Tibial artery (tissue), 4 donors: ENCODE data around the gene HAGHL.

ENCODE experiments used
- DNase-seq, 2 donors: peaks; one replicate each; pipeline ENCODE4 v3.0.0-alpha.2; 2019
- H3K27ac ChIP-seq, 2 donors: fragments of 200-600 bp; sonication (generic) in 1 of 2; 1 replicate in 1 of 2; 2 replicates in 1 of 2; pipeline ENCODE4 v1.5.1; 2018 to 2019; ENCODE audit warnings: mild to moderate bottlenecking in 1 of 2
- H3K27me3 ChIP-seq, 2 donors: fragments of 200-600 bp; sonication (generic) in 1 of 2; one replicate each; pipeline versions ENCODE4 v1.5.1 to v1.6.0; 2016 to 2019
- H3K36me3 ChIP-seq, 3 donors: fragments of 200-600 bp; sonication (generic) in 2 of 3; one replicate each; pipeline ENCODE4 v1.5.1; 2016 to 2019; ENCODE audit warnings: mild to moderate bottlenecking in 2 of 3
- H3K4me1 ChIP-seq, 4 donors: fragments of 200-600 bp; sonication (generic) in 2 of 4; 1 replicate in 3 of 4; 2 replicates in 1 of 4; pipeline ENCODE4 v1.5.1; 2016 to 2019
- H3K4me3 ChIP-seq, 2 donors: fragments of 200-600 bp; sonication (generic) in 1 of 2; 1 replicate in 1 of 2; 2 replicates in 1 of 2; pipeline ENCODE4 v1.5.1; 2018 to 2019; ENCODE audit warnings: mild to moderate bottlenecking in 2 of 2
- H3K9me3 ChIP-seq, 3 donors: fragments of 200-600 bp; sonication (generic) in 1 of 3; one replicate each; pipeline ENCODE4 v1.5.1; 2016 to 2019
- CTCF ChIP-seq, 2 experiments: fragments of 200-600 bp in 1 of 2; fragments of 450-650 bp in 1 of 2; IDR thresholded peaks; one replicate each; pipeline ENCODE4 v1.5.1; 2017 to 2019; ENCODE audit warnings: antibody characterized with exemption in 2 of 2, mild to moderate bottlenecking in 1 of 2, moderate library complexity in 1 of 2
- intact Hi-C: fragments of 100-400 bp; cut with DNase I; formaldehyde crosslinking; loops from one replicate; pipeline ENCODE4 v1.15.0; 2023; ENCODE audit warnings: low total_unique reads

The HAGHL gene

GRCh38 chr16:715477-716199 lies 11.3 kb upstream of the HAGHL start:
- Histone ChIP-seq H3K4me3 (peak overlapping the region; percentile 56 to 75), H3K27ac (no peak overlapping the region), H3K27me3 (peaks cover 0 to 36% of the 10 kb centered on the region in 2 donors), H3K9me3 (no peaks in the 10 kb centered on the region), H3K36me3 (no peaks in the 10 kb centered on the region), H3K4me1 (peaks cover 0 to 46% (median 31%) of the 10 kb centered on the region in 4 donors)
- intact Hi-C loops, result loop anchor here (2.0 kb wide), 1 partner anchor 25 kb away; the partner anchor contains the start of gene CIAO3
- no peak for DNase-seq
- no peak for TF ChIP-seq CTCF (IDR thresholded peaks at IDR 0.05)

- Histone ChIP-seq H3K4me3 (peak overlapping the region; percentile 56 to 75), H3K4me1 (peaks cover 0 to 50% (median 31%) of the 10 kb centered on the region in 4 donors), H3K27me3 (peaks cover 0 to 31% of the 10 kb centered on the region in 2 donors), H3K27ac (no peak overlapping the region), H3K36me3 (no peaks in the 10 kb centered on the region), H3K9me3 (no peaks in the 10 kb centered on the region)
- intact Hi-C loops, result no loop called here
- no peak for DNase-seq
- TF ChIP-seq CTCF (IDR thresholded peaks at IDR 0.05), result no peak
Observed at GRCh38 chr16:716200-716568, 10.7 kb upstream of the HAGHL start.

- peaks cover 0 to 55% (median 35%) of the 10 kb centered on the region in 4 donors for H3K4me1 ChIP-seq
- no peak overlapping the region for H3K27ac ChIP-seq
- no peak for TF ChIP-seq CTCF (IDR thresholded peaks at IDR 0.05)
- H3K4me3 ChIP-seq, result no peak overlapping the region
- intact Hi-C loops, result no loop called here
- H3K27me3 ChIP-seq, result peaks cover 0 to 24% of the 10 kb centered on the region in 2 donors
- DNase-seq, result no peak
- no peaks in the 10 kb centered on the region for H3K36me3 ChIP-seq
- no peaks in the 10 kb centered on the region for H3K9me3 ChIP-seq
Observed at GRCh38 chr16:716768-717325, 10.1 kb upstream of the HAGHL start.

- Histone ChIP-seq H3K27ac (no peak overlapping the region), H3K4me3 (no peak overlapping the region), H3K27me3 (peaks cover 0 to 19% of the 10 kb centered on the region in 2 donors), H3K36me3 (no peaks in the 10 kb centered on the region), H3K9me3 (no peaks in the 10 kb centered on the region), H3K4me1 (peaks cover 0 to 59% (median 39%) of the 10 kb centered on the region in 4 donors)
- intact Hi-C loops, result no loop called here
- TF ChIP-seq CTCF (IDR thresholded peaks at IDR 0.05), result no peak
- no peak for DNase-seq
Observed at GRCh38 chr16:717450-718245, 9.3 kb upstream of the HAGHL start.

- DNase-seq, result no peak
- Histone ChIP-seq H3K4me3 (no peak overlapping the region), H3K9me3 (no peaks in the 10 kb centered on the region), H3K27ac (no peak overlapping the region), H3K36me3 (no peaks in the 10 kb centered on the region), H3K4me1 (peaks cover 0 to 59% (median 39%) of the 10 kb centered on the region in 4 donors), H3K27me3 (peaks cover 0 to 19% of the 10 kb centered on the region in 2 donors)
- no peak for TF ChIP-seq CTCF (IDR thresholded peaks at IDR 0.05)
- intact Hi-C loops, result no loop called here
Observed at GRCh38 chr16:718389-718788, 8.5 kb upstream of the HAGHL start.
